HG02981 (cell line): ENCODE measurements around the gene TATDN2.

Source experiments
- ATAC-seq: cut with Tn5 transposase; IDR thresholded peaks from one replicate; pipeline ENCODE4 v1.9.1; 2021; ENCODE audit warnings: mild to moderate bottlenecking, moderate library complexity; ENCODE audit not compliant: unreplicated experiment

TATDN2 gene

DNA sequence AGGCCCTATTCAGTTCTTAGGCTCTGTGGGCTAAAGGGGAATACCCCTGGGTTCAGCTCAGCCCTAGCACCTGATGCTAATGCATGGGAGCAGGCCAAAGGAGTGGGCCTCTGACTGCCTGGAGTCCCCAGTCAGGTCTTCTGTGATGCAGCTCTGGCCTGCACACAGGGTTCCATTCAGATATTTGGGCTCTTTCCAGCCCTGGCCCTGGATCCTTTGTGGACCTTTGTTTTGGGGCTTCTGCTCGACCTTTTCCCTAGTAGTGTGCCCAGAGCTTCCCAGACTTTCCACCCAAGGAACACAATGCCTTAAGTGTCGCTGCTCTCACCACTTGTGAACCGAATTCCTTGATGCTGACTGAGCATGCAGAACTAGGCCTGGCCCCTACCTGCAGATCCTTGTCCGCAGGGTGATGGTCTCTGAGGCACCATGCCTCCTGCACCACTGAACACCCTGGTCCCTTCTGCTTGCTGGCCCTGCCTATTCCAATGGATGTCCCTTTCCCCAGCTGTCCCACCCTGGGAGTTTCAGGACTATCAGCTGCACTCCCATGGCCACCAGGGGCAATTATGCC, 67.6 kb downstream of the TATDN2 start:
- ATAC-seq = no peak

DNA sequence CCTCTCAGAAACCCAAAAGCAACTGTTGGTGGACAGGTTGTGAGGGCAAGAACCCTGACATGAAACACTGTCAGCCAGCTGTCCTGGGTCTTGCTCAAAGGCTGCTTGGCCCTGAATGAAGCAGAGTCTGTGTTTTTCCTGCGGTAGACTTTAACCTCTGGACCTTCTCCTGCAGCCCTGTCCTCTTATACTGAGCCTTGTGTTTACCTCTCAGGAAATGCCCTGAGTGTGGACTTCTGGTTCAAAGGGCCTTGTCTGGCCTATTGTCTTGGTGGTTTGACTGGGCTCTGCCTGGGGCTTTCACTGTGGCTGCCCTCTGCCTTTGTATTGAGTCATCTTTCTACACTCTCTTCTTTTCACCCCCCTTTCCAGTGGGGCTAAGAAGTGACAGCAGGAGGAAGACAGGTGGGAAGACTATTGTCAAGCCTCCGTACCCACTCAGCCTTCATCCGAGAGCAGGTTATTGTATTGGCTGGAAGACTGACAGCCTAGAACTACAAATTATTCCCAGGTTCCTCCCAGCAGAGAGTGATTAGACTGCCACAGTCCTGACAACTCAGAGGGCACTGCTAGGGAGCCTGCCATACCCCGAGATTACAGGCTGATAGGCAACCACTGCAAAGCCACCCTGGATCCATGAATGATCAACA, 69.2 kb downstream of the TATDN2 start:
- no peak for ATAC-seq

DNA sequence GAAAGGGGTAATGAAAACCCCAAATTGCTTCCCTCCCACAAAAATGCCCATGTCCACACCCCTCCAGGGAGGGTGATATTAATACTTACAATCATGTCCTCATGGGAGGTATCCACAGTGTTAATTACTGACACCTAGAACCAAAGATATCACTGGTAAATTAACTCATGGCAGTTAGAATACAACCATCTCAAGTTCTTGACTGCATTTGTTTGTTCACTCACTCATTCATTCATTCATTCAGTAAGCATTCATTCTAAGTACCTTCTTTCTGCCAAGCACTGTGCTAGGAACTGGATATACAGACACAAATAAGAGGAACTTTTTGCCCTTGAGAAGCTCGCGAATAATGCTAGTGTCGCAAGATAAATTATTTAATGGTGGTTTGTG, 69.7 kb downstream of the TATDN2 start:
- no peak for ATAC-seq

DNA sequence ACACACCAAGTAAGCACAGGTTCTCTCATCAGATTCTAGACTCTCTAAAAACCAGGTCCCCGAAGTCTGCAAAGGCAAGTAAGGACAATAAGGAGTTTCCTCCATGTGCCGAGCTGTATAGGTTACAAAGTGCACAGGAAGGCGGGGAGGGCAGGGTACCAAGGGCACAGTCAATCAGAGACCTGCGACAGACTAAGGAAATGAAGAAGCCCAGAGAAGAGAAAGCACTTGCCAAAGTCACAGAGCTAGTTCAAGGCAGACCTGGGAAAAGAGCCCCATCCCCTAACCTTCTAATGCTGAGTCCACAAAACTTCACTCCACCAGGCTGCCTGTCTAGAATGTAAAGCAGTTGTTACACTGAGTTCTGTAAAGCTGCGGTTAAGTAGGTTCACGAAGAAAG, 71.0 kb downstream of the TATDN2 start:
- no peak for ATAC-seq

DNA sequence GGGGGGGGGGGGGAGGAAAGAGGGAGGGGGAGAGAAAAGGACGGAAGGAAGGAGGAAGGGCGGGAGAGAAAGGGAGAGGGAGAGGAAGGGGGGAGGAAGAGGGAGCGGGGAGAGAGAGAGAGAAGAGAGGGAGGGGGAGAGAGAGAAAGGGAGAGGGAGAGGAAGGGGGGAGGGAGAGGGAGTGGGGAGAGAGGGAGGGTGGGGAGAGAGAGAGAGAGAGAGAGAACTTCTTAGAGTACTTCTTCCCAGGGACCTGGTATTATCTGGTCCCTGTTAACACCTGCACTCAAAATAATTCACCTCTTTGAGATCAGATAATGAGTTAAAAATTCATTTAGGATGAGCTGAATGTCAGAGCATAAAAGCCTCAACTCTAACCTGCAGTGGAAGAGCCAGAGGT, 71.5 kb downstream of the TATDN2 start:
- ATAC-seq = no peak

DNA sequence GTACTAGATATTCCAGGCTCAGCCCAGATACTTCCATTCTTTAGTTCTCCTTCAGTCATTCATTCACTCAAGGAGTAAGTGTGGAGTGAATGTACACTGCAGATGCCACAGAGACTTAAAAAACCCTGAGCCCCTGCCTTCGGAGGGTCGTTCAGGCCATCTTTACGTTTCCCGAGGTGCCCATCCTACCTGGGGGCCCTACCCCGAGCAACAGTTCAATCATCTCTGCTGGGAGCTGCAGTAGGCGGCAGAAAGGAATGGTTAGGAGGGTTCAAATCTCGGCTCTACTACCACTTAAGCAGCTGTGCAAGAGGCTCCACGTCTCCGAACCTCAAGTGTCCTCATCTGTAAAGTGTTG, 72.0 kb downstream of the TATDN2 start:
- no peak for ATAC-seq

DNA sequence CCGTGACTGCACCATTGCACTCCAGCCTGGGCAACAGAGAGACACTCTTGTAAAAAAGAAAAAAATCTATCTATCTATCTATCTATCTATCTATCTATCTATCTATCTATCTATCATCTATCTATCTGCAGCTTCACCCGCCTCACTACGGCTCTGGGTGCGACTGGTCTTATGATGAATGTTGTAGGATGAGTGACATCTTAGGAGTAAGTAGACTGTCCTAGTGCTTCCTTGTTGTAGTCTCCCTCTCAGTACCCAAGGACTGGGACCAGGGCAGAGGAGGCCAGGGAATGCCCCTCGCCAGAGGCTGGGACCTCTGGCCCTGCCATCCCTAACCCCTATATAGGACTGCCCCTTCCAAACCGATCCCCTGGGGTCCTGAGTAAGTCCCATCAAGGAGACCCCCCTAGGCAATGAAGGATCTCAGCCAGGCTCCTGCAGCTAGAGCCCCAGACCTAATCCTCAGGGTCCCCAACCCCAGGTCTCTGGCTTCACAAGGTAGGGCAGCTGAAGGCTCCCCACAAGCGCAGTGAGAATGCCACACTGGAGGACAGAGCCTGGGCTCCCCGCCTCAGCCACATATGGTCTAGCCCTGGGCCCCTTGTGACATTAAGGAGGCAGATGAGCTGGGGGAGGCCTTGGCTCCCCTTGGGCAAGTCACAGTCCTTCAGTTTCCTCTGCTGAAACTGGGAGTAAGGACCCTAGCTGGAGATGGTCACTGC, 73.5 kb downstream of the TATDN2 start:
- ATAC-seq = no peak

DNA sequence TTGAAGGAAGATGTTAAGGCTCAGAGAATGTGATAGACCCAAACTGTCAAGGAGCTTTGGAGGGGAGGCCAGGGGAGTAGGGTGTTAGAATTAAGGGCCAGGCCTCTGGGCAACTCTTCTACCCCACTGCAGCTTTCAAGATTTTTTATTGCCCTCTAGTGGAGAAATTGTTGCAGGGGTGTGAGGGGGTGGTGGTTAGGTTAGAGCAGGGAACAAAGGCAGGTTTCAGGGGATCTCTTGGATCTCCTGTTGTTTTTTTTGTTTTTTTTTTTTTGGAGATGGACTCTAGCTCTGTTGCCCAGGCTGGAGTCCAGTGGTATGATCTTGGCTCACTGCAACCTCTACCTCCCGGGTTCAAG, 74.1 kb downstream of the TATDN2 start:
- no peak for ATAC-seq

DNA sequence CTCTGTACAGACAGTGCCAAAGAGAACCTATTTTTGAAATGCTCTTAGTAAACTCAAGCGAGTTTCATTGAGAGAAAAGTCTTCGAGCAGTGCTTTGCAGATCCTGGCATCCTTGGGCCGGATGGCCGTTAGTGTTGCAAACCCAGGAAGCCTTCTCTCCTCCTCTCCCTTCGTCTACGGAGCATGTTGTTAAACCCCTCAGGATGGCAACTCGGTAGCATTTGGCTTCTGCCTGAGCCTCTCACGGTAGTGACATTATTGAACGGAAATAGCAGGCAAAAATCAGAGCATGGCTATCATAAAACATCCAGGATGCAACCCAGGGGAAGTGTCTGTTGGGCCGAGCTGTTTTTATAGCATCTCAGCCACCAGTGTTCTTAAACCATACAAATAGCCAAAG, 79.3 kb downstream of the TATDN2 start:
- ATAC-seq = no peak

DNA sequence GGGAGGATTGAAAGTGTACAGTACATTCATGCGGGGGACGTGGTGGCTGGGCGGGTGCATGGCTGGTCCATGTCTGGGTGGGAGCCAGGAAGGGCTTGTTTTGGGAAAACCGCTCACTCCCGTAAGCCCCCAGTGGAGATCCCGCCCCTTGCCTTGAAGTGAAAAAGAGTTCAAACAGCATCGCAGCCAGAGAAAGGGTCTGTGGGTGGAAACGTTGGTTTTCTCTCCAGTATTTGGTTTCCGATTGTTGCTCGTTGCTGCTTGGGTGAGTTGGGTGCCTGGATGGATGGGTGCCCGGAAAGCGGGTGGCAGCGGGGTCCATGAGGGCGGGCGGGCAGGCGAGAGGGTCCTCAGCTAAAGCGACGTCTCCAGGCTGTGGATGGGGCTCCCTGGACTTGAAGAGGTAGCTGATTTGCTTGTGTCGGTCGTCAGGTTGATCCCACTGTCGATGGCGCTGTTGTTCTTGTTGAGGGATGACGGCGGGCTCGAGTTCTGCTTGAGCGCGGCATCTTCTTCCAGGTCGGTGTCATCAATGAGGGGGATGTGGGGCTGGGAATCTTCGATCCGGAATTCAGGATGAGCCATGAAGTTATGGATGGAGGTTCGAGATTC, 80.3 kb downstream of the TATDN2 start:
- no peak for ATAC-seq

DNA sequence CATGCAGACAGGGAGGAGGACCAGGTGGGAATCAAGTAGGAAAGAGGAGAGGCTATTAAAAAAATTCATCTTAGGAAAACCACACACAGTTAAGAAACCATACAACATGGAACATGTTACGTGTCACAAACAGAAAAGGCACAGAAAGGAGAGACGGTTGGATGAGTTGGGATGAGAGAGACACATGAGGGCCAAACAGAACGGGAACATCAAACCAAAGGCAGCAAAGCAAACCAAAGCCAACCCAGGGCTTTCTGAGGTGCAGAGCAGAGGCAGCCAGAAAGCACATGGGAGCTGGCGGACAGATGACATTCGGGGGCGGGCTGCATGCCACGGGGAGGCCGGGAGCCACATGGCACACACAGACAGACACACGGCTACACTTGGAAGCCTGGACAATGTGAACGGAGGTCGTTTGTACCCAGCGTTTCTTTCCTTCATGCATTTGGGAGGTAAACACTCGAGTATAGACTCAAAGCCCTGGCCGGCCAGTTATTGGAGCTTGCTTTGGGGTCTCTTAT, 81.3 kb downstream of the TATDN2 start:
- no peak for ATAC-seq

DNA sequence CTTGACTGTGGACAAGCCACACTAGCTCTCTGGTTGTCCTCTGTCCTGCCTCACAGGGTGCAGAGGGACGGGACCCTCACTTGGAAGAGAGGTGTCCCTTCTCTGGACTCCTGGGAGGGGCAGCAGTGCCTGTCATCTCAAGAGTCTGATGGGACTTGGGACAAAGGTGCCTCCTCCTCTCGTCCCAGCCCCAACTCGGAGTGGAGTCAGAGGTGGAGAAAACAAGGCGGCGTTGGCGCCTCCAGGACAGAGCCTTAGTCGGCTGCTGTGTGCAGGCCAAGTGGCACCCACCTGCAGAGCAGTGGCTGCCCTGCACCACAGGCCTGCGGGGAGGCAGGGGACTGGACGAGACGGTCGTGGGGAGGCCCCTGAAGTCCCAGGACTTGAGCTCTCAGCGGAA, 82.1 kb downstream of the TATDN2 start:
- no peak for ATAC-seq
